Measurements from ENCODE around the gene ANKRD49. TPM values are rescaled to one million over a fixed set of nuclear protein-coding genes. Genes with fewer than 3 reads are reported as not detected.

ANKRD49 gene
- total and polyA plus RNA-seq, 9 donors: 12.9 to 23.0 (median 15.0) TPM

GRCh38 chr11:94449437-94449836 lies 44.3 kb upstream of the ANKRD49 start:
- H3K27me3 ChIP-seq: no peaks in the 10 kb centered on the region
- no peak for DNase-seq
- 46 to 71% (median 52%) methylated on average over 2 of the region's 2 CpGs for WGBS, 3 donors
- intact Hi-C loops (cut with DNase I): no loop called here
- no peak overlapping the region for H3K4me3 ChIP-seq
- no peaks in the 10 kb centered on the region for H3K36me3 ChIP-seq
- no peak overlapping the region for H3K27ac ChIP-seq
- TF ChIP-seq POLR2A (IDR thresholded peaks at IDR 0.05) (no peak), CTCF (IDR thresholded peaks at IDR 0.05) (no peak), EP300 (IDR thresholded peaks at IDR 0.05) (no peak)
- no peaks in the 10 kb centered on the region for H3K9me3 ChIP-seq
- no peaks in the 10 kb centered on the region for H3K4me1 ChIP-seq (ENCODE audit: insufficient read depth)

GRCh38 chr11:94450048-94450447 lies 43.7 kb upstream of the ANKRD49 start:
- intact Hi-C loops (cut with DNase I): no loop called here
- Histone ChIP-seq H3K27ac (no peak overlapping the region), H3K4me3 (no peak overlapping the region), H3K9me3 (no peaks in the 10 kb centered on the region), H3K4me1 (ENCODE audit: insufficient read depth) (no peaks in the 10 kb centered on the region), H3K27me3 (no peaks in the 10 kb centered on the region), H3K36me3 (no peaks in the 10 kb centered on the region)
- WGBS, 3 donors: 58 to 72% (median 72%) methylated on average over 3 of the region's 3 CpGs
- TF ChIP-seq CTCF (IDR thresholded peaks at IDR 0.05): no peak
- no peak for DNase-seq

DNA sequence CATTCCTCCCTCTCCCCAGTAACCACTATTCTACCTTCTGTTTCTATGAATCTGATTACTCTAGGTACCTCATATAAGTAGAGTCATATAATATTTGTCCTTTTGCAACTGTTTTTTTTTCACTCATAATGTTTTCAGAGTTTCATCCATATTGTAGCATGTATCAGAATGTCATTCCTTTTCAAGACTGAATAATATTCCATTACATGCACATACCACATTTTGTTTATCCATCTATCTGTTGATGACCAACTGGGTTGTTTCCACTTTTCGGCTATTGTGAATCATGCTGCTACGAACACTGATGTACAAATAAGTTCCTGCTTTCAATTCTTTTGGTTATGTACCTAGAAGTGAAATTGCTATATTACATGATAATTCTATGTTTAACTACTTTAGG lies 40.8 kb upstream of the ANKRD49 start:
- Histone ChIP-seq H3K27ac (no peak overlapping the region), H3K27me3 (no peaks in the 10 kb centered on the region), H3K4me3 (no peak overlapping the region), H3K4me1 (ENCODE audit: insufficient read depth) (no peaks in the 10 kb centered on the region), H3K36me3 (no peaks in the 10 kb centered on the region), H3K9me3 (no peaks in the 10 kb centered on the region)
- 96 to 99% (median 99%) methylated on average over 2 of the region's 2 CpGs for WGBS, 3 donors
- intact Hi-C loops (cut with DNase I): no loop called here
- DNase-seq: no peak
- TF ChIP-seq EP300 (IDR thresholded peaks at IDR 0.05) (no peak), CTCF (IDR thresholded peaks at IDR 0.05) (no peak), POLR2A (IDR thresholded peaks at IDR 0.05) (no peak)

- 88 to 99% (median 93%) methylated on average over 2 of the region's 2 CpGs for WGBS, 3 donors
- Histone ChIP-seq H3K27ac (no peak overlapping the region), H3K9me3 (no peaks in the 10 kb centered on the region), H3K4me1 (ENCODE audit: insufficient read depth) (no peaks in the 10 kb centered on the region), H3K27me3 (no peaks in the 10 kb centered on the region), H3K36me3 (no peaks in the 10 kb centered on the region), H3K4me3 (no peak overlapping the region)
- no peak for DNase-seq
- TF ChIP-seq POLR2A (IDR thresholded peaks at IDR 0.05) (no peak), CTCF (IDR thresholded peaks at IDR 0.05) (no peak), EP300 (IDR thresholded peaks at IDR 0.05) (no peak)
- intact Hi-C loops (cut with DNase I): no loop called here
Measured at GRCh38 chr11:94454301-94454700, 39.5 kb upstream of the ANKRD49 start.

GRCh38 chr11:94455861-94456260 lies 37.9 kb upstream of the ANKRD49 start:
- intact Hi-C loops (cut with DNase I): no loop called here
- H3K9me3 ChIP-seq: no peaks in the 10 kb centered on the region
- TF ChIP-seq CTCF (IDR thresholded peaks at IDR 0.05): no peak
- TF ChIP-seq POLR2A (IDR thresholded peaks at IDR 0.05): no peak
- no peak for TF ChIP-seq EP300 (IDR thresholded peaks at IDR 0.05)
- H3K4me3 ChIP-seq: no peak overlapping the region
- H3K27me3 ChIP-seq: no peaks in the 10 kb centered on the region
- H3K36me3 ChIP-seq: no peaks in the 10 kb centered on the region
- WGBS, 3 donors: 95 to 97% (median 95%) methylated on average over 1 of the region's 1 CpG
- no peak for DNase-seq
- H3K4me1 ChIP-seq (ENCODE audit: insufficient read depth): no peaks in the 10 kb centered on the region
- H3K27ac ChIP-seq: no peak overlapping the region
